HPDE6-E6E7 (cell line): ENCODE measurements around the gene TOR1AIP1.
"Not testable (repeated sequence)": the region's sequence is repeated elsewhere in the genome, so short reads cannot be mapped to it uniquely, and the experiment has no call there.

Source experiments
- DNase-seq: peaks from one replicate; pipeline ENCODE4 v3.0.0; 2011; ENCODE audit warnings: missing footprints; ENCODE audit errors: extremely low spot score

Gene TOR1AIP1

DNA sequence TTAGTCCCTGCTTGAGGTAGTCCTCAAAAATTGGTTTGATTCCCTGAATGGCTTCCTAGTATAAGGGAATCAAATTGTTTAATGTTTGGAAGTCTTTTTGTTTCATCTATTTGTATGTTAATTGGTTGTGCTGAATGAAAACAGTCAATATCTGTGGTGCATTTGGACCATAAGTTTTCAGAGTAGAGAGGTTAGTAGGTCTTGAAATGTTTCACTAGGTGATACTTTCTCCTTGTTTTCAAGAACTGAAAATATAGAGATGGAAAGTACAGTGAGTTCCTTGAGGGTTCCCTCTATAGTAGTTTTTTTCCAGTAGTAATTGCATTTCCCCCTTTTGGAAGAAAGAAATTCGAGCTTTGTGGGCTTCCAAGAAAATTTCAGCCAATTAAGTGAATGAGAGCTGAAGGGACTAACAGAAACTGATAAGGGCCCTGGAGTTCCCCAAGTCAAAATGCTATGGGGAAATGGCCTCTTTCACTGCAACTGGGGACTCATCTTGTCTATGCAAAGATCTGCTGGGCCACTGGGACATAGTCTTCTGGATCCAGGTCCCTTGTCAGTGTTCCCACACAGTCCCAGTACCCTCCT, 53.9 kb downstream of the TOR1AIP1 start:
- DNase-seq: no peak

DNA sequence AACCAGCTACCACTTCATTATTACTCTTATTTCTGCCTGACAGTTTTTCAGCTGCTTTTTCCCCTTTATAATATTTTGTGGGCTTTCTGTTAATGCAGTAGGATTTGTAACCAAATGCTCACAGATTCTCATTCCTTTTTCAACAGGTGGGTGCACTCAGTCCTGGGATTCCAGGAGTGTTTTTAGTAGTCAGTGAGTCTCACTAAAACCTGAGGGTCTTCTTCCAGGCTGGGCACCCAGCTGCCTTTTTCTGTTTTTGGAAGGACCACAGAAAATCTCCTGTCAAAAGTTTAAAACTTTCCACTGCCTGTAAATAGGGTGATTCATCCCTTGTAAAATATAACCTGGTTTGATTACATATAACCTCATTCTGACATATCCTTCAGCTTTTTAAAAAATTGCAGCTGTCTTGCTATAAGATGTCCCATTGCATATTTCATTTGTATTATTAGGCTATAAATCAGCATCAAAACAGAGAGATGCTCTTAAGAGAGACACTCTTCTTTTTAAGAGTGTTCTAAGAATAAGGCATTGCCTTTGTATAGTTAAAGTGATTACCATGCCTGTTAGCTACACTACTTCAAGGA, 55.7 kb downstream of the TOR1AIP1 start:
- no peak for DNase-seq

DNA sequence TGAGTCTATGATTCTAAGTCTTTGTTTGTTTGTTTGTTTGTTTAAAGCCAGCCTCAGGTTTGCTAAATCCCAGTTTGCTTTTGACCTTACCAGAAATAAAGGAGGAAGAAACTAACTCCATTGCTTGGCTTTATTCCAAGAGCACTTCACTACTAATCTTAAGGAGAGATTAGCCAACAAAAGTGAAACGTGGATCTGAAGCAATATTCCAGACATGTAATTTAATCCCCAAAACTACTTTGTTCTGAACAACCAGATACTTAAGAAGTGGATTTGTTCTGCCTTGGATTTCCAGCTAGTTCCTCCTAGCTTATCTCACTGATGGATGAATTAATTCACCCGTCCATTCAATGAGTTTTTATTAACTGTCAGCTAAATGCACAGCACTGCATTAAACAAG, 56.7 kb downstream of the TOR1AIP1 start:
- no peak for DNase-seq

DNA sequence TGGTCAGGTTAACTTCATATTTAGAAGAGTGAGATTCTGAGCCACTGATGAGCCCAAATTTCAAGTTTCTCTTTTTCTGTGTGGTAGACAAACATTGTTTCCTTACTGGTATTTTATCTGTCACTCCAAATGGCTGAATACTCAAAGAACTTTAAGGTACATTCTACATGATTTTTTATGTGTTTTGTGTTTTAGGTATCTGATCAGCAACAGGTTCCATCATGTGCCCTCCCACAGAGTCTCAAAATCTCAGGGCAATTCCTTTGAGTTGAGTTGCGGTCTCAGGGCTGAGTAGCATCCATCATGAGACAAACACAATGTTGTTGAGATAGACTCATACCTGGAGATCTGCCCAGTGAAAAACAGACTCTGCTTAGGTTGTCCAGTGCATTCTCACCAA, 57.9 kb downstream of the TOR1AIP1 start:
- DNase-seq: no peak

DNA sequence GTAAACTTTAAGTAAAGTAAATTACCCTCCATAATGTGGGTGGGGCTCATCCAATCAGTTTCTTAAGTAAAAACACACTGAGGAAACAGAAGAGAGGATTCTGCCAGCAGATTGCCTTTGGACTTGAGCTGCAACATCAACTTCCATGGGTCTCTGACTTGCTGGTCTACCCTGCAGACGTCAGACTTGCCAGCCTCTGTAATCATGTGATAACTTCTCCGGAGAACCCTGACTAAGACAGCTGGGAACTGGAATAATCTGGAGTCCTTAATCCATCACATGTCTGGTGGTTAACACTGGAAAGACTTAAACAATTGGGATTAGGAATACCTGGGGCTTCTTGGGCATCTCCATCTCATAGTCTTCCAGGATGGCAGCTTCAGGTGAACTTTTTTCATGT, 59.4 kb downstream of the TOR1AIP1 start:
- DNase-seq: no peak

DNA sequence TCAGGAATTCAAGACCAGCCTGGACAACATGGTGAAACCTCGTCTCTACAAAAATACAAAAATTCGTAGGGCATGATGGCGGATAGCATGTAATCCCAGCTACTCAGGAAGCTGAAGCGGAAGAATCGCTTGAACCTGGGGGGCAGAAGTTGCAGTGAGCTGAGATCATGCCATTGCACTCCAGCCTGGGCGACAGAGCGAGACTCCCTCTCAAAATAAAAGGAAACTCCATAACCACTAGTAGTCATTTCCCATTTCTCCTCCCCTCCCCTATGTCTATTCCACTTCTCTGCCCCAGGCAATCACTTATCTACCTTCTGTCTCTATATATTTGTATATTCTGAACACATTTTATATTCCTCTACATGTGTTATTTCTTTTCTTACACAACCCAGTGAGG, 68.6 kb downstream of the TOR1AIP1 start:
- DNase-seq: no peak

DNA sequence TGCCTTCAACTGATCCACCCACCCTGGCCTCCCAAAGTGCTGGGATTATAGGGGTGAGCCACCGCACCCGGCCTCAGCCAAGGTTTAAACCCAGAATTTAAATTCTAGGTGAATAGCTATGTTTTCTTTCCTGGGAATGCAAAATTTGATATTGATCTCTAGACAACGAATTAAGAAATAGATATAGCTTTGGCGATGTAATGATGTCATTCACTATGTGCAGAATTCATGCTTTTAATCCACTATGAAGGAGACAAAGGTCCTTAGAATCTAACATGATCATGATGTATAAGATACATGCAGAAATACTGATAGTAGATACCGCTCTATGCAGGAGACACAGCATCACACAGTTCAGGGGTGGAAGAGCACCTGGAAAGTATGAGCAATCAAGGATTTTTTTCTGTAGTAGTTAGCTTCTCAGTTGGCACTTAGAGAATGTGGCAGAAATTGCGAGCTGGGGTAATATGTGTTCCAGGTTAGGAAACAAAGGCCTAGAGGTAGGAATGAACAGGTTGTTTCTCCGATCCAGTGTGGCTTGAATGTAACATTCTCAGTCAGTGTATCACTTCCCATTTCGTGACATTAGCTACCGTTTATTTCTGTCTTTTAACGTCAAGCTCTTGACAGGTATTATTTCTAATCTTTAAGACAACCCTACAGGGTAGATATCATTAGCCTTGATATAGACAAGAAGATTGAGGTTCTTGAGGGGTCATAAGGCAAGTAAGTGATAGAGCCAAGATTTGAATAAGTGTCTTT, 69.5 kb downstream of the TOR1AIP1 start:
- no peak for DNase-seq

DNA sequence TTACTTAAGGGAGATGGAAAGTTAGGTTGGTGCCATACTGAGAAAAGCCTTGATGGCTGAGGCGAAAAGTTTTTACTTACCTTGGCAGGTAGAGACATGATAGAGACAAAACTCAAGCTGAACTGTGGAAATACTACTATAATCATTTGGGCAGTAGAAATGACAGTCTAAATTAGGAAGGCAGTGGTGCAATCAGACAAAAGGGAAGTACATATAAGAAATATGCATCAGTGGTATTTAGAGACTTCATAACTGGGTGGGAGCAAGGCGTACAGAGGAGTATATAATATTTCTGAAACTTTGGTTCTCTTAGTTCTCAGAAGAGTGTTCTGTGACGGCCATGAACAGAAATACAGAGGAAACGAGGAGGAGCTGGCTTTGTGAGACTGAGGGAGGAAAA, 70.1 kb downstream of the TOR1AIP1 start:
- DNase-seq: no peak

DNA sequence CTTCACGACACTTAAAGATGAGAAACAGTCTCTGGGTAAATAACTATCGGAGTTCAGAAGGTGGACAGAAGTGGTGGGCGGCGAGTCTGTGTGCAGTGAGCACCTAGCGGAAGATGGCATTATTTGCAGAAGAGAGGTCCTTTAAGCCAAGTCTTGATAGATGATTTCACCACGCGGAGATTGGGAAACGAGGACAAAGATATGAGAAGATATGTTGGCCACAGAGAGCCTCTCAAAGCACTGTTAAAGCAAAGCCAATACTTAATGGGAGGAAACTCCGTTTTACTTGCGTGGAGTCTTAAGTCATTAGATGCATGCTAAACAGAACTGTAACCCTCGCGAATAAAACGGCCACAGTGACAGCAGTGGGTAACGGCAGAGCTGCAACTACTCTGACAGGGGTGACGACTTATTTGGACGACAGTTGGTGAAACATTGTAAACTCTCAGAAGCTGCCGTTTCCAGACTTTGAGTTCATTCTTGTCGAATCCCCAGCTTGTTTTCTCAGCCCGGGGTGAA, 71.9 kb downstream of the TOR1AIP1 start:
- peak; percentile 5 for DNase-seq

DNA sequence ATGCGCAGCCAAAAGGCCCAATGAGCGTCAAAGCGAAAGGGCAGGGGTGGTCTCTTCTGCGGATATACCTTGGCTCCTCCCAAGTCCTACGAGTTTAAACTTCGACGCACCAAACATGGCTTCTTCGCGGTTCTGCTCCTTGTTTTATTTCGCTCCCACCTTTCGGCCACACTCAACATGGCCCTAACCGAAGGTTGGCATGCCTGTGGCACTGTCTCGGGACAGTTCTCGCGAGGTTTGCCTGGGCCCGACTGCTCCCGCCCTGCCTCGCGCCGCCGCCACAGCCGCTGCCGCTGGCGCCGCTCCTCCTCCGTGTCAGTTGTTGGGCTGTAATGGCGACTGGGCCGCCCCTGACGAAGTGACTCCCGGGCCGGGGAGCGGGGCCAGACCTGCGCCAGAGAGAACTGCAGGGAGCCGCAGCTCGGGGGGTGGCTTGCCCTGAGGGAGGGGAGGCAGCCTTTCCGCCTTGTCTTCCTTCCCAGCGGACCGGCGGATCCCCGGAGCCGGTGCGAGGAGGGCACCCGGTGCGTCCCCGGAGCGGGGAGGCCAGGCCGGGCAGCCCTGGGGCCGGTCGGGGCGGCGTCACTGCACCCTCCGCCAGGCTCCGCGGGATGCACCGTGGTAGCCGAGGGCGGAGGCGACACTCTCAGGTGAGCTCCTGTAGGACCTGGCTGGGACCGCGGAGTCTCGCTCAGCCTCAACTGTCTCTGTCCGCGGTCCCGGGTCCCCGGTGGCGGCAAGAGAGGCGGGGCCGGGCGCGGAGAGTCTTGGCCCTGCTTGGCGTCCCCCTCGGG, 72.6 kb downstream of the TOR1AIP1 start, which contains the start of gene CEP350:
Gene CEP350 (plus strand): TSS at position 318 of the 794 bp plus-strand sequence. CDS start 31,372 bp downstream, outside the sequence.
- peak; percentile 89 for DNase-seq

DNA sequence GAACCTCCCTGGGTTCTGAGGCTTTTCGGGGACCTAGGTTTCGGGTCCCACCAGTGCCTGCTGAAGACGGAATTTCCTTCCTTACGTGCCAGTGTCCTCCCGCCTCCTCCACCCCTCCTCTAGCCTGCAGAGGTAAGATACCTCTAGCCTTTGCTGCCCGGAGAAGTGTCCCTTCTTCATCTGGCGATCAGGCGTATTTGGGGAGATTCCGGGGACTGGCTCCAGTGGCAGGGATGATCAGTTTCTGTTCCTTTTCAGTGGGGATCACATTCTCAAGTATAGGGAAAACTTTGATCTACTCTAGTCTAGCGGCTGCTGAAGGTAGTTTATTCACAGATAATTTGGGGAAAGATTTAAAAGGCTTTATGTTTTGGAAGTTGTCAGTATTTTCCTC, 73.2 kb downstream of the TOR1AIP1 start:
- DNase-seq: no peak

DNA sequence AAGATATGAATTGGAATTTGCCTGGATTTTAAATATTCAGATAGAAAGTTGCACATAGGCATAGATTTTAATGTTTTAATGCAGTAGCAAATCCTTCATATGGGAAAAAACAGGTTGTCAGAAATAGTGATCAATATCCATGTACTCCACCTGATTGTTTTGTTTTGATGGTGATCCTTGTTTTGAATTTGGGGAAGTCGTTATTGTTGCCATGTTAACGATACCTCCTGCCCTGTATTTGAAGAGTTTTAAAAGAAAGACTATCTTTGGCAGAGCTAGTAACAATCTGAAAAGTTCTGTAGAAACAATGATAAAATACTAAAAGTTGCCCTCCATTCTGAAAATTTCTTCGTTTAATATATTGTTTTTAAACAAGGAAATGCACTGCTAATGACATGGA, 73.6 kb downstream of the TOR1AIP1 start:
- no peak for DNase-seq

DNA sequence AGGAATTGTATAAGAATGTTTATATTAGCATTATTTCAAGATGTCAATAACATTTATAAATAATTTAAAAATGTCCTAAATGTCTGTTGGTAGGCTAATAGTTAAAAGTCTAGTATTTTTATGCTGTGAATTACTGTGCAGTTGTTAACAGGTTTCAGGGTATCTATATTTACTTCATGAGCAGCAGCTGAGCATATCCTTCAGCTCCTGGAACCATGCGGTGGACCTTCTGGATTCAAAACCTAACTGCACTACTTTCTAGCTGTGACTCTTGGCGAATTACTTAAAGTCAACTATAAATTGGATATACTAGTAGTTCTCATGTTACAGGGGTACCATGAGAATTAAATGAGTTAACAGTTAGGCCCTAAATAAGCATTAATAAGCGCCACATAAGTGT, 76.3 kb downstream of the TOR1AIP1 start:
- DNase-seq: no peak

DNA sequence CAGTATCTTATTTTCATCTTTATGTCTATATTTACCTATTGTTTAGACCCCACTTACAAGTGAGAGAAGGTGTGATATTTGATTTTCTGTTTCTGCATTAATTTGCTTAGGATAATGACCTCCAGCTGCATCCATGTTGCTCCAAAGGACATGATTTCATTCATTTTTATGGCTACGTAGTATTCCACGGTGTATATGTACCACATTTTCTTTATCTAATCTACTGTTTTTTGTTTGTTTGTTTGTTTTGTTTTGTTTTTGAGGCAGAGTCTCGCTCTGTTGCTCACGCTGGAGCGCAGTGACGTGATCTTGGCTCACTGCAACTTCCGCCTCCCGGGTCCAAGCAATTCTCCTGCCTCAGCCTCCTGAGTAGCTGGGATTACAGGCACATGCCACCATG, 80.1 kb downstream of the TOR1AIP1 start:
- not testable (repeated sequence) for DNase-seq

DNA sequence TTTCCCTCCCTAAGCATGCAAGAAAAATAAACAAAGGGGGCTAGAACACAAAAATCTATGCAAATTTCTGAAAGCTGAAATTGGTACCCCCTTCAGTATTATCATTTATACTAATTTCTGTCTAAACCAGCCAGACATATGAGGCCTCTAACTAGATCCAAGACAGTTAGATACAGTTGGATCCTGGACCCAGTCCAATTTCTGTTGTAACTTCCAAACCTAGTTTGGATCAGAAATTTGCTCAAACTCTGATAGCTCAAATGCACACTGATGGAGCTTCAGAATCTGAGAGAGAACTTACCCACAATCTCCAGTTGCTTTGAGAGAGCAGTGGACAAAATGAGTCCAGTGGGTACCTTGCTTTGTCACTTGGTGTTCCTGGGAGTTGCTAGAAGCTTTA, 84.5 kb downstream of the TOR1AIP1 start:
- no peak for DNase-seq

DNA sequence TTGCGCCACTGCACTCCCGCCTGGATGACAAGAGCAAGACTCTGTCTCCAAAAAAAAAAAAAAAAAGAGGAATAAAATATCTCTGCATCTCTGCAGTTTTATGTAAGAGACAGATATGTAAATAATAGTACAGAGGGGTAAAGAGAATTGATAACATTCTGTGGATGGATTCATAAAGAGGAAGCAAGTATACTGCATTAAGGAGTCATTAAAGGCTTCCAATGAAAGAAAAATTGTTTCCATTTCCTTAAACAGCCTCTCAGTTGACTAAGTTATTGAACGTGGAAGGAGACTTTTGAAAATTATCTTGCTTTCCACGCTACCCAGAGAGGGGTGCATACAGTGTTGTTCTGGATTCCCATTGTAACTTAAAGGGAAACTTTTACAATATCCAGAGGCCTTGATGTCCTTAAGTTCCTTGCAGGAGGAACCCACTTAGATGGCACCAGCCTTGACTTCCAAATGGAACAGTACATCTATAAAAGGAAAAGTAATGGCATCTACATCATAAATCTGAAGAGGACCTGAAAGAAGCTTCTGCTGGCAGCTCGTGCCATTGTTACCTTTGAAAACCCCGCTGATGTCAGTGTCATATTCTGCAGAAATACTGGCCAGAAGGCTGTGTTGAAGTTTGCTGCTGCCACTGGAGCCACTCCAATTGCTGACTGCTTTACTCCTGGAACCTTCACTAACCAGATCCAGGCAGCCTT, 86.4 kb downstream of the TOR1AIP1 start:
- no peak for DNase-seq

DNA sequence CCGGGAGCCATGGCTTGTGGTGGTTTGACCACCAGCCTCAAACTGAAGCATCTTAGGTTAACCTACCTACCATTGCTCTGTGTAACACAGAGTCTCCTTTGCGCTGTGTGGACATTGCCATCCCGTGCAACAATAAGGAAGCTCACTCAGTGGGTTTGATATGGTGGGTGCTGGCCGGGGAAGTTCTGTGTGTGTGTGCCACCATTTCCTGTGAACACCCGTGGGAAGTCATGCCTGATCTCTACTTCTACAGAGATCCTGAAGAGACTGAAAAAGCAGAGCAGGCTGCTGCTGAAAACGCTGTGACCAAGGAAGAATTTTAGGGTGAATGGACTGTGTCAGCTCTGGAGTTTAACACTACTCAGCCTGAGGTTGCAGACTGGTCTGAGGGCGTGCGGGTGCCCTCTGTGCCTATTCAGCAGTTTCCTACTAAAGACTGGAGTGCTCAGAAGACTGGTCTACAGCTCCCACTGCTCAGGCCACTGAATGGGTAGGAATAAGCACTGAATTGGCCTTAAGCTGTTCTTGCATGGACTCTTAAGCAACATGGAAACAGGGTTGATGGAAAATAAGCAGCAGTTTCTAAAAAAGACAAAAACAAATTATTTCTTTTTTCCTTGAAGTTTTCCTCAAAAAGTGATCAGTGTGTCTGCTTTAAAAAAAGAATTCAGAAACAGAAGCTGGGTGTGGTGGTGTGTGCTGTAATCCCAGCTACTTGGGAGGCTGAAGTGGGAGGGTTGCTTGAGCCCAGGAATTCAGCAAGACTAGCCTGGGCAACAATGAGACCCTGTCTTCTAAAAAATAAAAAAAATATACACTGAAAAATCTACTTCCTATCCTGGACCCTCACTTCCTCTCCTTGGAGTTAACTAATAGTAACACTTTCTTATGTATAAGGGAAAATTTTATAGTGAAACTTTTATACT, 87.2 kb downstream of the TOR1AIP1 start:
- DNase-seq: no peak
